GM21529 (cell line): ENCODE data around the gene PRKAG2.
"Not testable (repeated sequence)": the region's sequence is repeated elsewhere in the genome, so short reads cannot be mapped to it uniquely, and the experiment has no call there.

Experiments used
- ATAC-seq: cut with Tn5 transposase; IDR thresholded peaks from one replicate; pipeline ENCODE4 v1.9.1; 2021; ENCODE audit not compliant: unreplicated experiment

The PRKAG2 gene

GRCh38 chr7:151540146-151540545, 336.8 kb downstream of the PRKAG2 start:
- no peak for ATAC-seq

GRCh38 chr7:151539088-151539671, 337.7 kb downstream of the PRKAG2 start:
- peak; percentile 79 for ATAC-seq

GRCh38 chr7:151537818-151538561, 338.9 kb downstream of the PRKAG2 start:
- no peak for ATAC-seq

- ATAC-seq = not testable (repeated sequence)
These were observed 340.7 kb downstream of the PRKAG2 start for GRCh38 chr7:151536178-151536577.

GRCh38 chr7:151529842-151530241, 347.1 kb downstream of the PRKAG2 start:
- ATAC-seq = no peak

GRCh38 chr7:151524845-151525244, 352.1 kb downstream of the PRKAG2 start:
- no peak for ATAC-seq

GRCh38 chr7:151524331-151524730, 352.6 kb downstream of the PRKAG2 start:
- ATAC-seq = no peak

GRCh38 chr7:151520419-151521261, 356.3 kb downstream of the PRKAG2 start:
- ATAC-seq = no peak

- peak; percentile 74 for ATAC-seq
These were observed 357.0 kb downstream of the PRKAG2 start, which contains the start of gene RHEB for GRCh38 chr7:151519765-151520418. Gene RHEB, minus strand, starts transcription at chr7:151519895. Its CDS starts 384 bp downstream, at chr7:151519511.

- peak; percentile 52 for ATAC-seq
These were observed 357.8 kb downstream of the PRKAG2 start for GRCh38 chr7:151518947-151519764.

GRCh38 chr7:151518105-151518946, 358.6 kb downstream of the PRKAG2 start:
- no peak for ATAC-seq

- ATAC-seq = no peak
These were observed 359.3 kb downstream of the PRKAG2 start for GRCh38 chr7:151517601-151518104.

GRCh38 chr7:151515276-151515565, 361.7 kb downstream of the PRKAG2 start:
- no peak for ATAC-seq

GRCh38 chr7:151514461-151515275, 362.2 kb downstream of the PRKAG2 start:
- ATAC-seq = no peak

- ATAC-seq = no peak
These were observed 363.8 kb downstream of the PRKAG2 start for GRCh38 chr7:151513133-151513532.

- ATAC-seq = no peak
These were observed 364.6 kb downstream of the PRKAG2 start for GRCh38 chr7:151512353-151512752.

GRCh38 chr7:151511946-151512345, 365.0 kb downstream of the PRKAG2 start:
- ATAC-seq = no peak

- ATAC-seq = no peak
These were observed 365.6 kb downstream of the PRKAG2 start for GRCh38 chr7:151511270-151511669.
